ENCODE measurements around the gene HINT3. TPM values are rescaled to one million over a fixed set of nuclear protein-coding genes. Genes with fewer than 3 reads are reported as not detected.
"Not testable (repeated sequence)": the region's sequence is repeated elsewhere in the genome, so short reads cannot be mapped to it uniquely, and the experiment has no call there.

Gene HINT3
- total RNA-seq (2014; rRNA removed; shearing (Covaris generic); ENCODE audit: low replicate concordance) = 16.5 and 22.0 TPM in 2 replicates

DNA sequence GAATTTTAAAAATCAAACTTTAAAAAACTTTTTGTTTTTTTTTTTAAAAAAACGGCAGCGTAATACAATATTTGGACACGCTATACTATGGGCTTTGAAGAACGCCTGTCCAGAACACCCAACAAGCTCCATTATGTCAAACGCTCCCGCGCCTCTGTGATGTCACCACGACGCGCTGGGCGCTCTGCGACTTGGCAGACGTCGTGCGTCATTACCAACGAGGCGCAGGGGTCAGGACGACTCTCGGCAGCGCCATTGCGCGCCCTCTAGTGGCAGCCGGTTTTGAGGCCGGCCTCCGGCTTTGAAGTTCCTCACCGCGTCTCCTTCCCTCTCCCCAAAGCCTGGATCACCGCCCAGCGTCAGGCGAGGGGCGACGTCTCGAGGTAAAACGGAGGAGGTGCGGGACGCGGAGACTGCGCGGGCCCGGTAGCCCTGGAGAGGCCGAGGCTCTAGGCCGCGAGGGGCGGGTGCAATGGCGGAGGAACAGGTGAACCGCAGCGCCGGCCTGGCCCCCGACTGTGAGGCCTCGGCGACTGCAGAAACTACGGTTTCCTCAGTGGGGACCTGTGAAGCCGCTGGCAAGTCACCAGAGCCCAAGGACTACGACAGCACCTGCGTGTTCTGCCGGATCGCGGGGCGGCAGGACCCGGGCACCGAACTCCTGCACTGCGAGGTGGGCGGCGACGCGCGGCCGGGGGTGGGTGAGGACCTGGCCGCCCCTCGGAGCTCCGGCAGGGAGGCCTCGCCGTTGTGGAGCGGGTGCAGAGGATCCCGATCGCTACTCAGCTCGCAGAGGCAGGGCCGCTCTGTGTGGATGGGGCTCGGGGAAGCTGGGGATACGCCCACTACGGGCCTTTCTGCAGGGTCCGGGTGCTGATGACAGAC is at the start of gene HINT3:
Gene HINT3, plus strand, starts transcription at position 265 of the 885 bp plus-strand sequence. Its CDS starts 208 bp downstream, at position 473.
- no peaks in the 10 kb centered on the region for H4K20me1 ChIP-seq (ENCODE audit: insufficient read depth, low read depth, low read length)
- H3K4me2 ChIP-seq (ENCODE audit: low read depth, low read length, poor library complexity, severe bottlenecking) = peak within 1 kb of the TSS; percentile 97
- DNase-seq = peak; percentile 99
- H3K27me3 ChIP-seq (ENCODE audit: low read length) = no peaks in the 10 kb centered on the region
- peak within 1 kb of the TSS; percentile 70 for H3K27ac ChIP-seq (ENCODE audit: low read length)
- no peaks in the 10 kb centered on the region for H3K9me2 ChIP-seq (replicated peaks; ENCODE audit: insufficient read depth, low read length)
- H3K36me3 ChIP-seq (ENCODE audit: insufficient read depth, low read length) = 0 out of 2 replicates have a peak, but pooled peaks cover 7% of the 10 kb centered on the region
- peak within 1 kb of the TSS; percentile 96 for H3K4me3 ChIP-seq (ENCODE audit: low read length)
- peaks cover 41% of the 10 kb centered on the region for H3K4me1 ChIP-seq (ENCODE audit: low read length)
- peak within 1 kb of the TSS; percentile 90; the same call in 1 of the 2 replicates for H2AFZ ChIP-seq (ENCODE audit: low read length)
- H3K9me3 ChIP-seq (ENCODE audit: low read length) = no peaks in the 10 kb centered on the region
- peak within 1 kb of the TSS; percentile 97 for H3K9ac ChIP-seq (ENCODE audit: low read length)
- peaks cover 51% of the 10 kb centered on the region for H3K79me2 ChIP-seq (ENCODE audit: low read length)

DNA sequence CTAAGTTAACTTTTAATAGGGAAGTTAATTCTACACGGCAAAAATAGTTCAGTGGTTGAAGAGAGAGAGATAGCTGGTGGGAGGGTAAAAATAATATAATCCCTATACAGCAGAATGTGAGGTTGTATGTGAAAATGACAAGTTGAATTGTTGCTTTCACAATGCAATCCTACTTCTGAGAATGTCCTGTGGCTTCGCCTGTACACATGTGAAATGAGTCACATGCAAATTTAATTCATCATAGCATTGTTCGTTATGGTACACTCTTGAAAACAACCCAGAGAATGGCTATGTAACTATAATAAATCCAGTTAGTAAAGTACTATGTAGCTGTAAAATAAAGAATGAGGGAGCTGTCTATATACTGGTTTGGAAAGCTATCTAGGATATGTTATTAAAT is 46.0 kb upstream of the HINT3 start:
- peaks cover 15% of the 10 kb centered on the region for H3K4me1 ChIP-seq (ENCODE audit: low read length)
- H3K27me3 ChIP-seq (ENCODE audit: low read length) = no peaks in the 10 kb centered on the region
- no peaks in the 10 kb centered on the region for H3K9me3 ChIP-seq (ENCODE audit: low read length)
- H3K79me2 ChIP-seq (ENCODE audit: low read length) = 0 out of 2 replicates have a peak, but pooled peaks cover 3% of the 10 kb centered on the region
- no peak overlapping the region for H3K4me3 ChIP-seq (ENCODE audit: low read length)
- no peak overlapping the region for H3K9ac ChIP-seq (ENCODE audit: low read length)
- H2AFZ ChIP-seq (ENCODE audit: low read length) = no peak overlapping the region
- H3K9me2 ChIP-seq (replicated peaks; ENCODE audit: insufficient read depth, low read length) = no peaks in the 10 kb centered on the region
- no peak overlapping the region for H3K27ac ChIP-seq (ENCODE audit: low read length)
- H3K4me2 ChIP-seq (ENCODE audit: low read depth, low read length, poor library complexity, severe bottlenecking) = no peak overlapping the region
- H4K20me1 ChIP-seq (ENCODE audit: insufficient read depth, low read depth, low read length) = no peaks in the 10 kb centered on the region
- DNase-seq = no peak
- H3K36me3 ChIP-seq (ENCODE audit: insufficient read depth, low read length) = peaks cover 17% of the 10 kb centered on the region; the same call in 1 of the 2 replicates

DNA sequence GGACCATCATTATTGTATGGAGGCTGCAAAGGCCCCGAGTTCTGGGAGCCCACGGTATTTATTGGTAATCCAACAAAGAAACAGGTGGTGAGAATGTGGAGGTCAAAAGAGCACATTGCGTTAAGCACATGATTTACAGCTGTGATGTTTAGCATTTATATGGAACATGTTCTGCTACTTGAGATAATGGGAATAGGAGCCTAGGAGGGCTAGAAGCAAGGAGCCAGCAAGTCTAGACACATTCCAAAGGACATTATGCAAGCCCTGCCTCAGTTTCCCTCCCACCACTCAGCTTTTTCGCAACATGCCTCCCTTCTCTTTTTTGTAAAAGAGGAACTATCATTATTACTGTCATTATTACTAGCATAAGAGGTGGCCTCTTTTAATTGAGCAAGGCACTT is 45.5 kb upstream of the HINT3 start:
- DNase-seq; H3K9ac ChIP-seq (ENCODE audit: low read length); H3K4me2 ChIP-seq (ENCODE audit: low read depth, low read length, poor library complexity, severe bottlenecking); H3K9me2 ChIP-seq (replicated peaks; ENCODE audit: insufficient read depth, low read length); H4K20me1 ChIP-seq (ENCODE audit: insufficient read depth, low read depth, low read length); H3K9me3 ChIP-seq (ENCODE audit: low read length); H3K79me2 ChIP-seq (ENCODE audit: low read length); H3K27ac ChIP-seq (ENCODE audit: low read length); H2AFZ ChIP-seq (ENCODE audit: low read length); H3K4me3 ChIP-seq (ENCODE audit: low read length); H3K27me3 ChIP-seq (ENCODE audit: low read length): not testable (repeated sequence)
- peaks cover 19% of the 10 kb centered on the region for H3K4me1 ChIP-seq (ENCODE audit: low read length)
- H3K36me3 ChIP-seq (ENCODE audit: insufficient read depth, low read length) = peaks cover 20% of the 10 kb centered on the region; the same call in 1 of the 2 replicates

DNA sequence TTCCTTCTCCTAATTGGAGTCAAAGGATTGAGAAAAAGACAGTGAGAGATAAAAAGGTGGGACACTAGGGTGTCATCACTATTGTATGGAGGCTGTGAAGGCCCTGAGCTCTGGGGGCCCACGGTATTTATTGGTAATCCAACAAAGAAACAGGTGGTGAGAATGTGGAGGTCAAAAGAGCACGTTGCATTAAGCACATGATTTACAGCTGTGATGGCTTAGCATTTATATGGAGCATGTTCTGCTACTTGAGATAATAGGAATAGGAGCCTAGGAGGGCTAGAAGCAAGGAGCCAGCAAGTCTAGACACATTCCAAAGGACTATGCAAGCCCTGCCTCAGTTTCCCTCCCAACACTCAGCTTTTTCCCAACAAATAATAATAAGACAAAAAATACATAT is 44.1 kb upstream of the HINT3 start:
- H3K36me3 ChIP-seq (ENCODE audit: insufficient read depth, low read length) = peaks cover 20% of the 10 kb centered on the region; the same call in 1 of the 2 replicates
- not testable (repeated sequence) for H3K79me2 ChIP-seq (ENCODE audit: low read length); H4K20me1 ChIP-seq (ENCODE audit: insufficient read depth, low read depth, low read length)

DNA sequence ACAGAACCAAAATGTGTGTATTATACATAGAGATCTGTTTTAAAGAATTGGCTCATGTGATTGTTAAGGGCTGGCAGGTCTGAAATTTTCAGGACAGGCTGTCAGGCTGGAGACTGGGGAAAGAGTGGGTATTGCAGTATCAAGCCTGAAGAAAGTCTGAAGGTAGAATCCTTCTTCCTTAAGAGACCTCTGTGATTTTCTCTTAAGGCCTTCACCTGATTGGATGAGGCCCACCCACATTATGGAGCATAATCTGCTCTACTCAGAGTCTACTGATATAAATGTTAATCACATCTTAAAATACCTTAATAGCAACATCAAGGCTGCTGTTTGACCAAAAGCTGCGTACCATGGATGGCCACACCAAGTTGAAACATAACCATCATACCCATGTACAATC is 43.4 kb upstream of the HINT3 start:
- no peak overlapping the region for H3K9ac ChIP-seq (ENCODE audit: low read length)
- no peak overlapping the region for H3K4me2 ChIP-seq (ENCODE audit: low read depth, low read length, poor library complexity, severe bottlenecking)
- H3K36me3 ChIP-seq (ENCODE audit: insufficient read depth, low read length) = peaks cover 20% of the 10 kb centered on the region; the same call in 1 of the 2 replicates

More for the DNA sequence above, 44.1 kb upstream of the HINT3 start:
- H3K4me1 ChIP-seq (ENCODE audit: low read length) = peaks cover 29% of the 10 kb centered on the region
- H3K27me3 ChIP-seq (ENCODE audit: low read length); H3K4me2 ChIP-seq (ENCODE audit: low read depth, low read length, poor library complexity, severe bottlenecking); H3K9me3 ChIP-seq (ENCODE audit: low read length); H3K9me2 ChIP-seq (replicated peaks; ENCODE audit: insufficient read depth, low read length); DNase-seq; H3K9ac ChIP-seq (ENCODE audit: low read length); H3K4me3 ChIP-seq (ENCODE audit: low read length); H3K27ac ChIP-seq (ENCODE audit: low read length); H2AFZ ChIP-seq (ENCODE audit: low read length): not testable (repeated sequence)

DNA sequence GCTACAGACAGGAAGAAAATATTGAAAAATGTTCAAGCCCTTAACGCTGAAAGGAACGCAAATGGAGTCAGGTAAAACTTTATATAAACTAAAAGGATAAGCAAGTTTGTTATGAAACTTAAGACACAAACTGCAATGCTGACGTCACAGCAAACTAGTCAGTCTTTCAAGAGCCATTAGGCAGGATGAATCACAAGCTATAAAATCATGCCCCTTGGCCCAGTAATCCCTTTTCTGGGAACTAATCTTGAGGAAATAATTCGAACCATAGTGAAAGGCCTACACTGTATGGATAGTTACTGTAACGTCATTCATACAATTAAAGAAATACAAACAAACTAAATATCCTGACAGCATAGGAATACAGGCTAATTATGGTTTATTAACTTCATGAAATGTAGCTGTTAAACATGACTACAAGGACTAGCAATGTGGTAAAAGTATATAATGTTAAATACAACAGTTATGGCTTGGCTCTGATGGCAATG is 42.7 kb upstream of the HINT3 start:
- Histone ChIP-seq H4K20me1 (ENCODE audit: insufficient read depth, low read depth, low read length) (no peaks in the 10 kb centered on the region), H3K79me2 (ENCODE audit: low read length) (0 out of 2 replicates have a peak, but pooled peaks cover 3% of the 10 kb centered on the region), H3K9me3 (ENCODE audit: low read length) (no peaks in the 10 kb centered on the region), H3K36me3 (ENCODE audit: insufficient read depth, low read length) (peaks cover 20% of the 10 kb centered on the region; the same call in 1 of the 2 replicates), H3K4me3 (ENCODE audit: low read length) (no peak overlapping the region), H3K9me2 (replicated peaks; ENCODE audit: insufficient read depth, low read length) (no peaks in the 10 kb centered on the region), H3K9ac (ENCODE audit: low read length) (no peak overlapping the region), H2AFZ (ENCODE audit: low read length) (no peak overlapping the region), H3K4me2 (ENCODE audit: low read depth, low read length, poor library complexity, severe bottlenecking) (no peak overlapping the region), H3K27me3 (ENCODE audit: low read length) (no peaks in the 10 kb centered on the region), H3K4me1 (ENCODE audit: low read length) (peaks cover 44% of the 10 kb centered on the region), H3K27ac (ENCODE audit: low read length) (no peak overlapping the region)
- no peak for DNase-seq

More for the DNA sequence above, 43.4 kb upstream of the HINT3 start:
- no peak overlapping the region for H3K4me3 ChIP-seq (ENCODE audit: low read length)
- no peak overlapping the region for H2AFZ ChIP-seq (ENCODE audit: low read length)
- DNase-seq = no peak
- 0 out of 2 replicates have a peak, but pooled peaks cover 3% of the 10 kb centered on the region for H3K79me2 ChIP-seq (ENCODE audit: low read length)
- no peaks in the 10 kb centered on the region for H3K27me3 ChIP-seq (ENCODE audit: low read length)
- peaks cover 36% of the 10 kb centered on the region for H3K4me1 ChIP-seq (ENCODE audit: low read length)
- no peak overlapping the region for H3K27ac ChIP-seq (ENCODE audit: low read length)
- H4K20me1 ChIP-seq (ENCODE audit: insufficient read depth, low read depth, low read length) = no peaks in the 10 kb centered on the region
- no peaks in the 10 kb centered on the region for H3K9me3 ChIP-seq (ENCODE audit: low read length)
- H3K9me2 ChIP-seq (replicated peaks; ENCODE audit: insufficient read depth, low read length) = no peaks in the 10 kb centered on the region

DNA sequence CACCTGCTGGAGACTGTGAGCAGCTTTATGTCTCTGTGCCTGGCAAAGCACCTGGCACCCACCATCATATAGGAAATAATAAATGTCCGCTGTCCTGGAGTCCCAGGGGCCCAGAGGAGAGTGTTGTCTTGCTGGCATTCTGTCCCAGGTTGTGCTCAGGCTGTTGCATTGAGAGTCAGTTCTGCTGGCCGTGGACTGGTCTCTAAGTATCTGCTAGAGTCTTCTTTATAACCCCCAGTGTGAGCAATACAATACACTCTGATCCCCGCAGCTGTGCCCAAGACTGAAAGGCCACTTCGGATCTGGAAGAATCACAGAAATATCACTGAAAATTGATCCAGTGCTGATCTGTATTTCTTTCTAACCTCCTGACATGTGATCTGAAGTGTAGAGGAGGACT is 38.3 kb upstream of the HINT3 start:
- H3K4me3 ChIP-seq (ENCODE audit: low read length) = peak overlapping the region; percentile 29; the same call in 1 of the 2 replicates
- H3K9ac ChIP-seq (ENCODE audit: low read length) = no peak overlapping the region; the same call in 1 of the 2 replicates
- H3K9me2 ChIP-seq (replicated peaks; ENCODE audit: insufficient read depth, low read length) = no peaks in the 10 kb centered on the region
- no peaks in the 10 kb centered on the region for H4K20me1 ChIP-seq (ENCODE audit: insufficient read depth, low read depth, low read length)
- no peaks in the 10 kb centered on the region for H3K79me2 ChIP-seq (ENCODE audit: low read length)
- peak overlapping the region; percentile 66 for H3K4me2 ChIP-seq (ENCODE audit: low read depth, low read length, poor library complexity, severe bottlenecking)
- H3K27ac ChIP-seq (ENCODE audit: low read length) = no peak overlapping the region
- no peaks in the 10 kb centered on the region for H3K27me3 ChIP-seq (ENCODE audit: low read length)
- H3K4me1 ChIP-seq (ENCODE audit: low read length) = peaks cover 46% of the 10 kb centered on the region
- peaks cover 28% of the 10 kb centered on the region; the same call in 1 of the 2 replicates for H3K36me3 ChIP-seq (ENCODE audit: insufficient read depth, low read length)
- H2AFZ ChIP-seq (ENCODE audit: low read length) = no peak overlapping the region
- H3K9me3 ChIP-seq (ENCODE audit: low read length) = no peaks in the 10 kb centered on the region
- no peak for DNase-seq
